ENCODE measurements around the gene NANOS3. TPM values are rescaled to one million over a fixed set of nuclear protein-coding genes. Genes with fewer than 3 reads are reported as not detected.

Gene NANOS3
- total and polyA plus RNA-seq, 9 of the 15 experiments (the other 6 are each of a cell fraction or from before 2014, with no cell fraction given) = not detected

- TF ChIP-seq HDAC3 (IDR thresholded peaks at IDR 0.05; ENCODE audit: borderline replicate concordance, partially characterized antibody) (no peak), RREB1 (CRISPR knock-in tag; IDR thresholded peaks at IDR 0.05) (no peak), CREB3L1 (IDR thresholded peaks at IDR 0.05; ENCODE audit: borderline replicate concordance, low read depth) (no peak), NKRF (IDR thresholded peaks at IDR 0.05; ENCODE audit: borderline replicate concordance) (no peak), RBBP5 (IDR thresholded peaks at IDR 0.05; ENCODE audit: borderline replicate concordance, insufficient read depth, low read length, poor library complexity, severe bottlenecking) (peak; percentile 35), SMAD1 (IDR thresholded peaks at IDR 0.05; ENCODE audit: low read depth, low read length, partially characterized antibody) (peak; percentile 59), ARHGAP35 (IDR thresholded peaks at IDR 0.05; ENCODE audit: partially characterized antibody) (no peak), SPI1 (IDR thresholded peaks at IDR 0.05; ENCODE audit: borderline replicate concordance, low read depth, low read length) (no peak), ARID3A (IDR thresholded peaks at IDR 0.05; ENCODE audit: borderline replicate concordance, low read depth, low read length) (no peak), PHF8 (IDR thresholded peaks at IDR 0.05; ENCODE audit: borderline replicate concordance, low read length) (peak; percentile 55; the same call in 1 of the 2 replicates), ZNF668 (CRISPR knock-in tag; IDR thresholded peaks at IDR 0.05) (no peak)
Observed at GRCh38 chr19:13861714-13862531, 15.0 kb upstream of the NANOS3 start (continued).
